ENCODE data around the gene AKR1C8. TPM values are rescaled to one million over a fixed set of nuclear protein-coding genes. Genes with fewer than 3 reads are reported as not detected.
A peak's percentile ranks its signal among the peaks of the same experiment; 100 is the strongest.

Gene AKR1C8
- total RNA-seq, 4 donors from 2014 or later, result not detected

DNA sequence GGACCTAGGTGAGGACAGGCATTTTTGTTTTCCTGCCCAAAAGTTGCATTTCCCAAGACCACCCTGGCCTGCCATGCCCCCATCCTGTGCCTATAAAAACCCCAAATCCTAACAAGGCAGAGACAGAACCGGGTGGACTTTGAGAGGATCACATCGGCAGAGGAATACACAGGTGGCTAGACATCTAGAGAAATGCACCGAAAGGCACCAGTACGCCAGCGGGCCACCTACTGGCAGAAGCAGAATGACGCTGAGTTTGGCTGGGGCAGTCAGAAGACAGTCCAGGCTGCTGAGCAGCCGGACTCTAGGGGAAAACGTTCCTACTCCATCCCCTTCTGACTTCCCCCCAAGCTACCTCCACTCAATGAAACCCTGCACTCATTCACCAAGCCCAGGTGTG lies 14.4 kb upstream of the AKR1C8 start:
- Histone ChIP-seq H3K27ac (no peak overlapping the region), H3K27me3 (no peaks in the 10 kb centered on the region), H3K36me3 (no peaks in the 10 kb centered on the region), H3K4me3 (no peak overlapping the region), H3K9me3 (peaks cover 0 to 12% (median 10%) of the 10 kb centered on the region in 3 donors), H3K4me1 (no peaks in the 10 kb centered on the region)
- intact Hi-C loops (cut with DNase I), result no loop called here
- no peak for DNase-seq
- 72 to 88% methylated on average over 6 to 7 of the region's 8 CpGs for WGBS, 2 donors
- TF ChIP-seq POLR2A (IDR thresholded peaks at IDR 0.05) (no peak), CTCF (IDR thresholded peaks at IDR 0.05) (peak in 1 of 6 experiments; percentile 10)

- TF ChIP-seq POLR2A (IDR thresholded peaks at IDR 0.05) (no peak), CTCF (IDR thresholded peaks at IDR 0.05) (no peak)
- 58 to 72% methylated on average over 3 of the region's 3 CpGs for WGBS, 2 donors
- intact Hi-C loops (cut with DNase I), result no loop called here
- no peak overlapping the region for H3K27ac ChIP-seq
- no peaks in the 10 kb centered on the region for H3K27me3 ChIP-seq
- H3K4me3 ChIP-seq, result no peak overlapping the region
- DNase-seq, result no peak
- H3K4me1 ChIP-seq, result no peaks in the 10 kb centered on the region
- peaks cover 0 to 12% (median 5%) of the 10 kb centered on the region in 3 donors for H3K9me3 ChIP-seq
- no peaks in the 10 kb centered on the region for H3K36me3 ChIP-seq
Observed at GRCh38 chr10:5198386-5198785, 13.4 kb upstream of the AKR1C8 start.

DNA sequence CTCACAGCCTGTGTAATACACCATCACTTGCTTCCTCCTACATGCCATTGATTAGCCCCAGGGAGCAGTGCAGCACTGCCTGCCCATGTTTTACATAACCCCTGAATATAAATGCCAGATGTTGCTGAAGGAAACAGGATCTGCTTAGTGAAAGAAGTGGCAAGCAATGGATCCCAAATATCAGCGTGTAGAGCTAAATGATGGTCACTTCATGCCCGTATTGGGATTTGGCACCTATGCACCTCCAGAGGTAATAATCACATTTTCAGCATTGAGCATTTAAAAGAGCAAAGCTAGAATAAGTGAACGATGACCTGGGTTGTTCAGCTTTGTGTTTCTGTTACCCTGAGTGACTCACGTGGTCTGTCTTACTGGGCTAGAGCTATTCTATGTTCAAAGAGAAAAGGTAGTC lies 11.8 kb upstream of the AKR1C8 start, which contains the start of gene AKR1C4:
Gene AKR1C4, plus strand, starts transcription at position 136 of the 412 bp plus-strand sequence. Its CDS starts 31 bp downstream, at position 167.
- TF ChIP-seq POLR2A (IDR thresholded peaks at IDR 0.05) (no peak), CTCF (IDR thresholded peaks at IDR 0.05) (no peak)
- H3K4me1 ChIP-seq, result no peaks in the 10 kb centered on the region
- H3K27me3 ChIP-seq, result no peaks in the 10 kb centered on the region
- 58 to 59% methylated on average over 4 of the region's 4 CpGs for WGBS, 2 donors
- no peak for DNase-seq
- H3K4me3 ChIP-seq, result no peak within 1 kb of the TSS
- H3K9me3 ChIP-seq, result no peaks in the 10 kb centered on the region
- H3K36me3 ChIP-seq, result no peaks in the 10 kb centered on the region
- H3K27ac ChIP-seq, result no peak within 1 kb of the TSS
- intact Hi-C loops (cut with DNase I), result no loop called here

DNA sequence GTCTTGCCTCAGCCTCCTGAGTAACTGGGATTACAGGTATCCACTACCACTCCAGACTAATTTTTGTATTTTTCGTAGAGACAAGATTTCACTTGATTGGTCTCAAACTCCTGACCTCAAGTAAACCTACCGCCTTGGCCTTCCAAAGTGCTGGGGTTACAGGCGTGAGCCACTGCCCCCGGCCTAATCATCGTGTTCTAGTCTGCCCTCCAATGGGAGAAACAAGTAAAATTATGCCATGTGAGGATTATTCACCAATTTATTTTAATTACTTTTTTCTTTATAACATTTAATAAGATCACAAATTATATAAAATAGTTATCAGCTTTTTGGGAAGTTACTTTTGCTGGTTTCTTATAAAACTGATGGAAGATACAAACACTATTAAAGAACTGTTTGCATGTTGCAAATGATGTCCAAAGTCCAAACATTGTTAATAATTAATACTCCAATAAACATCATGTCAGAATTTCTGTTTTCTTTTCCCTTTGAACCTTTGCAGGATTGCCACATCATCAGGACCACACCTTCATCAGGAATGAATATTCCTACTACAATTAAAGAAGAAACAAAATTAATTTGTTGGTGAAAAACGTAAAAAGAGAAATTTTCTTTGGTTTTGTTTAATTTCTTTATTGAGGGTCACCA lies 10.9 kb upstream of the AKR1C8 start:
- intact Hi-C loops (cut with DNase I), result no loop called here
- WGBS, 2 donors, result 81 to 84% methylated on average over 6 of the region's 6 CpGs
- Histone ChIP-seq H3K9me3 (no peaks in the 10 kb centered on the region), H3K36me3 (no peaks in the 10 kb centered on the region), H3K4me1 (no peaks in the 10 kb centered on the region), H3K4me3 (no peak overlapping the region), H3K27ac (no peak overlapping the region), H3K27me3 (no peaks in the 10 kb centered on the region)
- no peak for DNase-seq
- TF ChIP-seq POLR2A (IDR thresholded peaks at IDR 0.05) (no peak), CTCF (IDR thresholded peaks at IDR 0.05) (no peak)

- Histone ChIP-seq H3K27me3 (no peaks in the 10 kb centered on the region), H3K4me3 (no peak overlapping the region), H3K9me3 (no peaks in the 10 kb centered on the region), H3K4me1 (no peaks in the 10 kb centered on the region), H3K27ac (no peak overlapping the region), H3K36me3 (no peaks in the 10 kb centered on the region)
- WGBS, 2 donors, result 85 to 91% methylated on average over 3 of the region's 3 CpGs
- DNase-seq, result no peak
- intact Hi-C loops (cut with DNase I), result no loop called here
- TF ChIP-seq CTCF (IDR thresholded peaks at IDR 0.05) (no peak), POLR2A (IDR thresholded peaks at IDR 0.05) (no peak)
Observed at GRCh38 chr10:5194431-5194830, 9.5 kb upstream of the AKR1C8 start.
